ENCODE data around the gene SF3A1.
"Not testable (repeated sequence)": the region's sequence is repeated elsewhere in the genome, so short reads cannot be mapped to it uniquely, and the experiment has no call there.

The SF3A1 gene, protein sequence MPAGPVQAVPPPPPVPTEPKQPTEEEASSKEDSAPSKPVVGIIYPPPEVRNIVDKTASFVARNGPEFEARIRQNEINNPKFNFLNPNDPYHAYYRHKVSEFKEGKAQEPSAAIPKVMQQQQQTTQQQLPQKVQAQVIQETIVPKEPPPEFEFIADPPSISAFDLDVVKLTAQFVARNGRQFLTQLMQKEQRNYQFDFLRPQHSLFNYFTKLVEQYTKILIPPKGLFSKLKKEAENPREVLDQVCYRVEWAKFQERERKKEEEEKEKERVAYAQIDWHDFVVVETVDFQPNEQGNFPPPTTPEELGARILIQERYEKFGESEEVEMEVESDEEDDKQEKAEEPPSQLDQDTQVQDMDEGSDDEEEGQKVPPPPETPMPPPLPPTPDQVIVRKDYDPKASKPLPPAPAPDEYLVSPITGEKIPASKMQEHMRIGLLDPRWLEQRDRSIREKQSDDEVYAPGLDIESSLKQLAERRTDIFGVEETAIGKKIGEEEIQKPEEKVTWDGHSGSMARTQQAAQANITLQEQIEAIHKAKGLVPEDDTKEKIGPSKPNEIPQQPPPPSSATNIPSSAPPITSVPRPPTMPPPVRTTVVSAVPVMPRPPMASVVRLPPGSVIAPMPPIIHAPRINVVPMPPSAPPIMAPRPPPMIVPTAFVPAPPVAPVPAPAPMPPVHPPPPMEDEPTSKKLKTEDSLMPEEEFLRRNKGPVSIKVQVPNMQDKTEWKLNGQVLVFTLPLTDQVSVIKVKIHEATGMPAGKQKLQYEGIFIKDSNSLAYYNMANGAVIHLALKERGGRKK

DNA sequence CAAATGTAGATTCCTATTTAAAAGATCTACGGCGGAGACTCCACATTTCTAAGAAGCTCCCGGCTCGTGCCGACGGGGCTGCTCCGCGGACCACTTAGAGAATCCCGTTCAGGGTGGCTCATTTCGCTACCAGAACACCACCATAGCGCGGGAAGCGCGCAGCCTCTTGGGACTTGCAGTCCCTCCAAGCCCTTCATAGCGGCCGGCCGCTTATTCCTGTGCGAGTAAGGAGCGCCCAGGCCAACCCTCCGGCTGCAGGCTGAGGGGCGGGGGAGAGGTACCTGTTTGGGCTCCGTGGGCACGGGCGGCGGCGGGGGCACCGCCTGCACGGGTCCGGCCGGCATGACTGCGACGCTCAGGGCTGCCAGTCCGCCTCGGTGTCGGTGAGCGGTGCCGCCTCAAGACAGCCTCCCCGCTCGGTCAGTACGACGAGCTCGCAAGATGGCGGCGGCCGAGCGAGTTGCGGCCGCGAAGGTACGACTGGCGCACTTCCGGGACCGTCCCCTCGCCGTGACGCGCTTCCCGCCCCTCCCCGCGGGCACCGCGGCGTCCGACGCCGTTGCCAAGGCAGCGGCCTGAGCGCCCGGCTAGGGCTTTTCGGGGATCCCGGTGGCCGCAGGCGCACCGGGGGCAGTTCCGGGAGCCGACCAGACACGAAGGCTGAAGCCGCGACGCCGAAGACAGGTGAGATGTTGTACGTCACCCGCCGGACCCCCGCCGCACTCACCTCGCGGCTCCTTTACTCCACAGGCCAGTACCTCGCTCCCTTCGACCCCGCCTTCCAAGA, at the start of gene SF3A1, which contains the start of gene CCDC157:
TSS of gene SF3A1 (minus strand) at position 446 of the 787 bp plus-strand sequence. CDS start at position 344, 102 bp downstream.
TSS of gene CCDC157 (plus strand) at position 559 of the 787 bp plus-strand sequence. CDS start 8,994 bp downstream, outside the sequence.
- peak; percentile 67 for DNase-seq (ENCODE audit: low read depth)

DNA sequence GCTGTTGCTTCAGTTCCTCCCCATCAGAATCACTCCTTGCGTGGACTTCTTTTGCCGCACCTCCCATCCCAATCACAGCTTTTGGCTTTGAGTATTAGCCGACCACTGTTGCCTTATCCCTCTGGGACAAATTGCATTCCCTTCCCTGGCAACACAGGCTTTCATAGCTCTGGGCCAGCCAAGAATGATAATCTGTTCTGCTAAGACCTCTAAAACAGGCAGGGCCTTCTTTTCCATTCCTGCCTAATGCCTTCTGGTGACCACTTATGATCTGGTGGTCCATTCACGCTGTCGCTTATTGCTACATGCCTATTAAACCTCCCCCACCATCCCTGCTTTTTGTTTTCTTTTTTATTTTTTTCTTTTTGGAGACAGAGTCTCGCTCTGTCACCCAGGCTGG, 49.7 kb upstream of the SF3A1 start:
- no peak for DNase-seq (ENCODE audit: low read depth)

DNA sequence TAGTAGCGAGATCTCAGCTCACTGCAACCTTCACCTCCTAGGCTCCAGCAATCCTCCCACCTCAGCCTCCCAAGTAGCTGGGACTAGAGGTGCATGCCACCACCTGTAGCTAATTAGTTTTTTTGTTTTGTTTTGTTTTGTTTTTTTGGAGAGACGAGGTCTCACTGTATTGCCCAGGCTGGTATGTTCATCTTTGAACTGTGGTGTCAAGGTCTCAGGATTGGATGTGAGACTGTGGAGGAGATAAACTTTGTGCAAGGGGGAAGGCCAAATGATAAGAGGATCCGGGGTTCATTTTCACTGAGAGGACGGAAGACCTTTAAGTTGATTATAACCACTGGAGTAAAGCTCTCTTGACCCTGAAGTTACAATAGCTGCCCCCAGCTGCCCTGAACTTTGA, 49.0 kb upstream of the SF3A1 start:
- no peak for DNase-seq (ENCODE audit: low read depth)

DNA sequence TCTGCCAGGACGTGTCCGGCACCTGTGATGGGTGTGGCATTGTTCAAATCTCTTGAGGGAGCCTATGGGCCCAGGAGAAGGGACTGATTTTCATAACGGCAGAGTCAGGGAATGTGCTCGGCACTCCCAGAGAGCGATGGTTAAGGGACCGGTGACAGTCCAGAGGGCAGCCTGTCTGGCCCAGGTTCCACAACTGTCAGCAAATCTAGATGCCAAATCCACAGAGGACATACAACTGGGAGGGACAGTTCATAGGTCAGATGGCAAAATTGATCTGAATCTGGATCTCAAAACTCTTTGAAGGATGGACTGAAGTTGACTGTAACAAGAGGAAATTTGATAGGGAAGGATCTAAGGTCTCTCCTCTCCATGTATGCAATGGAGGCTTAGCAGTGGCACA, 47.6 kb upstream of the SF3A1 start:
- DNase-seq (ENCODE audit: low read depth): no peak

DNA sequence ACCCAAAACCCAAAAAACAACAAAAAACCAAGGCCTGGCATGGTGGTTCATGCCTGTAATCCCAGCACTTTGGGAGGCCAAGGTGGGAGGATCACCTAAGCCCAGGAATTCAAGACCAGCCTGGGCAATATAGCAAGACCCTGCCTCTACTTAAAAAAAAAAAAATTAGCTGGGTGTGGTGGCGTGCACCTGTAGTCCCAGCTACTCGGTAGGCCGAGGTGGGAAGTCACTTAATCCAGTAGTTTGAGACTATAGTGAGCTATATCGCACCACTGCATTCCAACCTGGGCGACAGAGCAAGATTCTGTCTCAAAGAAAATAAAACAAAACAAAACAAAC, 46.0 kb upstream of the SF3A1 start:
- DNase-seq (ENCODE audit: low read depth): not testable (repeated sequence)

DNA sequence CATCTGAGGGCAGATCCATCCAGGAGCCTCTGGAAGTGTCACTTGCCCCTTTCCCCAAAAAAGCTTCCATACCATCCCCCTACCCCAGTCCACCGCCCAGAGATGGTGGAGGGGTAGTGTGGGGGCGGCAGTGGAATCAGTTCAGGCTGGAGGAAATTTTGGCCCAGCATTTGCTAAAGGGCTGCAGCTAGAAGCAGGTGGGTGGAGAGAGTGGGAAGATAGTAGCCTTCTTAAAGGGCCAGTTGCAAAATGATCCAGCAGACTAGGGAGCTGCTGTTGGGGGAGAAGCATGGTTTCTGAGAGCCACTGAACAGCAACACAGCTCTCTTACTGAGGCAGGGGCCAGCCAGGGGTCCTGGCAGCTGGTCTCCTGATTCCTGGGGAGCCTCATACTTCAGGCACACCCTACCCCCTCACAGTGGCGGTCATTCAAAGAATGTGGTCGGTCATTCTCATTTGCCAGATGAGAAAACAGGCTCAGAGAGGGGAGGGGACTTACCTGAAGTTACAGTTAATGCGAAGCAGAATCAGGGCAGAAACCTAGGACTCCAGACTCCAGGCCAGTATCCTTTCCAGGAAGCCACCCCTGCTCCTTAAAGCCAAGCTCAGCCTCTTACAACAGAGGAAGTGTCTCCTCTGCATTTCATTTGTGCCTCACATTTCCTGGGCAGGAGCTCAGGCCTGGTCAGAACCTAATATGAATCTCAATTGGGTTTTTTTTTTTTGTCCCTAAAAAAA, 45.5 kb upstream of the SF3A1 start:
- DNase-seq (ENCODE audit: low read depth): no peak

DNA sequence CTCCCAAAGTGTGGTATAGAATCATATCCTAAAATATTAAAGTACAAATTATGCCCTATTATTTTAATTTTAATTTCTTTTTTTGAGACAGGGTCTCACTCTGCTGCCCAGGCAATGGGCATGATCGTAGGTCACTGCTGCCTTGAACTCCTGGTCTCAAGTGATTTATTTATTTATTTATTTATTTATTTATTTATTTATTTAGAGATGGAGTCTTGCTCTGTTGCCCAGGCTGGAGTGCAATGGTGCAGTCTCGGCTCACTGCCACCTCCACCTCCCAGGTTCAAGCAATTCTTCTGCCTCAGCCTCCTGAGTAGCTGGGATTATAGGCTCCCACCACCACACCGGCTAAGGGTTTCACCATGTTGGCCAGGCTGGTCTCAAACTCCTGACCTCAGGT, 44.3 kb upstream of the SF3A1 start:
- not testable (repeated sequence) for DNase-seq (ENCODE audit: low read depth)

DNA sequence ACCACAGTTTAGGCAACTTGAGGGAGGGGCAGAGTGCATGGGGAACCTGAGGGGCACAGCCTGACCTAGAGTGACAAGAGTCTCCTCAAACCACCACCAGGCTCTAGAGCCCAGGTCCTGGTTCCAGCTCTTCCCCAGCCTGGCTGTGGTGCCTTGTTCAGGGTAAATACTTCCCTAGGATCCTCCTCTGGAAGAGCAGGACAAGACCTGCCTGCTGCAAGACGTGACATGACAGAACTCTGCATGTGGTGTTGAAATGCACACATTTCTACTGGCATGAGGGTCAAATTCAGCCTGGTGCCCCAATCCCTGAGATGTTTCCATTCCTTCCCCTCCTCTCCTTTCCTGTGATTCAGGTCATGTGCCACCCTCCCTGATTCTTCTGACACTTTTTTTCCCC, 43.5 kb upstream of the SF3A1 start:
- no peak for DNase-seq (ENCODE audit: low read depth)

DNA sequence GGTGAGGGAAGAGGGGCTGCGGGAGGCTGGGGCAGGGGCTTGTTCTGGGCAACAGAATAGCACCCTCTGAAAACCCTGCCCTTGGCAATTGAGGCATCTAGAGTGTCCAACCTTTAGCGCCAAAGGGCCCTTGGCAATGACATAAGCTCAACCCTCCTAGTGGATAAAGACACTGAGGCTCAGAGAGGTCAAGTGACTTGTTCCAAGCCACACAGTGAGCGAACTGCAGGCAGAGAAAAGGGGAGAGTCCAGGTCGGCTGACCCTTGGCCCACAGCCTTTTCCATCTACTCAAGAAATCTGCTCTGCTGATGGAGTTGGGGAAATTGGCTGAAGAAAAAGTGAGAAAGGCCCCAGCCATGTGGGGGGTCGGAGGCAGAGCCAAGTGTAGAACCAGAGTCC, 43.0 kb upstream of the SF3A1 start:
- no peak for DNase-seq (ENCODE audit: low read depth)

DNA sequence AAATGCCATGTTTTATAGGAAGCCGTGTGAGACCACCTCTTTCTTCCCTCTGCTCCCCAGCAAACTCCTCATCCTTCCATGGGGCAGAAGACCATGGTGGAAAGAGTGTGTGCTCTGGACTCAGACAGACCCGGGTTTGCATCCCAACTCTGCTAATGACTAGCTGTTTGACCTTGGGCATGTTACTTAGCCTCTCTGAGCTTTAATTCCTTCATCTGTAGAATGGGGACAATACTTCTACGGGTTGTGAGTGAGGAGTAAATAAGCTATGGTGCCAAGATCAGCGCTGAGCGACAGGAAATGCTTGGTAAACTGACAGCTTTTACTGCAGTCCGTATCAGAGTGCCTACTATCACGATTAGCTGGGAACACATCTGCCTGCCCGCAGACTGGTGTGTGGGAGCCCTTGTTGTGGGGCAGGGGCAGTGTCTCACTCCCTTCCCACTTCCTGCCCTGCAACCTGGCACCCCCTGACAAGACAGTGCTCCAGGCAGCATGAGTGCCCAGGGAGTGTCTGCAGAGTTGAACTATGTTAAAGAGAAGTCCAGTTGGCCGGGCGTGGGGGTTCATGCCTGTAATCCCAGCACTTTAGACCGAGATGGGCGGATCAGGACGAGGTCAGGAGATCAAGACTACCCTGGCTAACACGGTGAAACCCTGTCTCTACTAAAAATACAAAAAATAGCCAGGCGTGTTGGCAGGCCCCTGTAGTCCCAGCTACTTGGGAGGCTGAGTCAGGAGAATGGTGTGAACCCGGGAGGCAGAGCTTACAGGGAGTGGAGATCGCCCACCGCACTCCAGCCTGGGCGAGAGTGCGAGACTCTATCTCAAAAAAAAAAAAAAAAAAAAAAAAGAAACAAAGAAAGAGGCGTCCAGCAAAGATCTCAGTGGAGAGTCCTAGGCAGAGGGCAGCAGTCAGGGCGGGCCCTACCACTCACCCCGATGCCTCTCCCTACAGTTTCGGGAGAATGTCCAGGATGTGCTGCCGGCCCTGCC, 42.3 kb upstream of the SF3A1 start:
- DNase-seq (ENCODE audit: low read depth): no peak

DNA sequence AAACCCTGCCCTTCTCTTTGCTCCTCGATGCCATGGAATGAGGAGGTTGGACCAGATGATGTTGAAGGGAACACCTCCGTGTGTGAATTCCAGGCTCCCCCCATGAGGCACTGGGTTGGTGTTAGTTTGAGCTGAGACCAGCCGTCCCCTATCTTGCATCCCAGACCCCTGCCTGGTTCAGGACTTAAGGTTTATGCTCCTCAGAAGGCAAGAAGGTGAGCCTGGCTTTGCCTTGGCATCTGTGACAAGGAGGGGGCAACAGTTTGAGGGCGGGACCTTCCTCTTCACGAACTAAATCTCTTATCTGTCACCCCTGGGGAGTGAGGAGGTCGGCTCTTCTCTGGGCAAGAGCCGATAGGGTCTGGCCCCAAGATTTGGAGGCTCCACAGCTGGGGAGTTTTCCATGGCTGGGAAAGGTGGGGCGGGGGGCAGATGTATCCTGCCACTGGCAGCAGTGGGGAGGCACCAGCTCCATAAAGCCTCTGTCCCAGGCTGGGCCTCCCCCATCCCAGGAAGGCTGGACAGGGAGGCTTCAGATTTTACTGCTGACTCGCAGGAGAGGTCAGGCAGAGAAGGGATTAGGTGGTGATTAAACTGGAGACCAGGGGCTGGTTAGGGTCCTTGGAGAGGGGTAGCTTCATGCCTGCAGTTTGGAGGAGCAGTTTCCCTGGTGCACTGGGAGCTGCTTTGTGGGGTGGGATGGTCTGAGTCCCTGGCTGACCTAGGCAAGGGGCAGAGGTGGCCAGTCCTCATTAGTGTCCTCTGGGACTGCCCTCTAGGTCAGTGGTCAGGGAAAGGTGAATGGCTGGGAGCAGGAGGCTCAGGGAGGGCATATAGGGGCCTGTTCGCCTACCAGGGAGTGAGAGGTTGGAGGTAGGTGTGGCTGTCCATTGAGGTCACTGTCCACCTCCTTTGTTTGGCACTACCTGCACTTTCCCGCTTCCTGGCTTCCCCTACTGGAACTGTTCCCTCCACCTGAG, 41.3 kb upstream of the SF3A1 start:
- DNase-seq (ENCODE audit: low read depth): no peak

DNA sequence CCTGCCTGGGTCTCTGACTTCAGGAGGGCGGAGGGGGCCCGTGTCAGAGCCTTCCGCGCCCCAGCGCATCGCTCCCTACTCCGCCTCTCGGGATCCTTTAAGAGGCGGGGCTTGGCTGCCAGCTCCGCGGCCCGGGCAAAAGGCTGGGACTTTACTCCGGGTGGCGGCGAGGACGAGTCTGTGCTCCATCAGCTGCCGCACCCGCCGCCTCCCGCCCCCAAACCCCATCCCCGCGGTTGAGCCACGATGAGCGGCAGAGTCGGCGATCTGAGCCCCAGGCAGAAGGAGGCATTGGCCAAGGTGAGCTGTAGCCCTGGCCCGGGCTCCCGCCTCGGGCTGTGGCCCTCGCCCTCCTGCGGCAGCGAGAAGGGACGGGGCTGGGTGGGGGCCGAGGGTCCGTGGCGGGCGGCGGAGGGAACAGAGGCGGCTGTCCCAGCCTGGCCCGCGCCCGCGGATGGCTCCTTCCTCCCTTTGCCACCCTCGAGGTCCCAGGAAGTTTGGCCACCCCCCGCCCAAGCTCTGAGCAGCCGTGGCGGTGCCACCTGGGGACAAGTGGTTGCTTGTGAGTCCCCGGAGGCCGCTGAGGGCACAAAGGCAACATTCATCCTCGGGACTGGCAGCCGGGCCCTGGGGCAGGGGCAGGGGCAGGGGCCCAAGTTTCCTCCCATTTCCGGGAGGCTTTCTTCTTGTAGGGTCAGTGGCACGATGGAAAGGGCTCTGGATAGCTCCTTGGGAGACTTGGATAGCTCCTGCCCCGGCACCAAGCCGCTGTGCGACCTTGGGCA, 40.4 kb upstream of the SF3A1 start, which contains the start of gene SEC14L2:
TSS of gene SEC14L2 (plus strand) at position 148 of the 785 bp plus-strand sequence. CDS start at position 247, 99 bp downstream.
- DNase-seq (ENCODE audit: low read depth): no peak

DNA sequence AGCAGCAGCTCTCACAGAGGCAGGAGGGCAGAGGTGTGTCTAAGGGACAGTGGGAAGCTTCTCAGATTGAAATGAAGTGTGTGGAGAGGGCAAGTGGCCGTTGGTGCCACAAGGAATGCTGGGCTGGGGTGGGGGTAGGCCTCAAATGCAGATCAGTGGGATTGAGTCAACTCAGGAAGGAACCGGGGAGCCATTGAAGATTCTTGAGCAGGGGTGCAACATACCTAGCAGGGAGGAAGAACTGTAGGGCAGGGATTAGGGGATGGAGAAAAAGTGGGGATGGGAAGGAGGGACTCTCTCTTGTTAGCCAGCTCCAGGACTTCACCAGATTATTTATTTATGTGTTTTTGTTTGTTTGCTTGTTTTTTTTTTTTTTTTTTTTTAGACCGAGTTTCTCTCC, 37.2 kb upstream of the SF3A1 start:
- DNase-seq (ENCODE audit: low read depth): no peak

DNA sequence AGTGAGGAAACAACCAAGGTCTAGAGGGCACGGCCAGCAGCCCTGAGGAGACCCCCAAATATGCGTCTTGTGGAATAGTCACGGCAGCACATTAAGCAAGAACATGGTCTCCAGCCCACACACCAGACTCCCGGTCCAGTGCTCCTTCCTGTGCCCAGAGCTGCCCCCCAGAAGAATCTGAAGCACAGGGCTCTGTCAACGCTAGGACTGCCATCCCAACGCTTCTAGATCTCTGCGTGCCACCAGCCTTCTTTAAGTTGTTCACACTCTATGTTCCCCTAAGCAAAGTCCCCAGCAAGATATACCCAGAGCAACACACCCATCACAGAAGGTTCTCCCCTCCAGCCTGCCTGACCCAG, 36.6 kb upstream of the SF3A1 start:
- no peak for DNase-seq (ENCODE audit: low read depth)

DNA sequence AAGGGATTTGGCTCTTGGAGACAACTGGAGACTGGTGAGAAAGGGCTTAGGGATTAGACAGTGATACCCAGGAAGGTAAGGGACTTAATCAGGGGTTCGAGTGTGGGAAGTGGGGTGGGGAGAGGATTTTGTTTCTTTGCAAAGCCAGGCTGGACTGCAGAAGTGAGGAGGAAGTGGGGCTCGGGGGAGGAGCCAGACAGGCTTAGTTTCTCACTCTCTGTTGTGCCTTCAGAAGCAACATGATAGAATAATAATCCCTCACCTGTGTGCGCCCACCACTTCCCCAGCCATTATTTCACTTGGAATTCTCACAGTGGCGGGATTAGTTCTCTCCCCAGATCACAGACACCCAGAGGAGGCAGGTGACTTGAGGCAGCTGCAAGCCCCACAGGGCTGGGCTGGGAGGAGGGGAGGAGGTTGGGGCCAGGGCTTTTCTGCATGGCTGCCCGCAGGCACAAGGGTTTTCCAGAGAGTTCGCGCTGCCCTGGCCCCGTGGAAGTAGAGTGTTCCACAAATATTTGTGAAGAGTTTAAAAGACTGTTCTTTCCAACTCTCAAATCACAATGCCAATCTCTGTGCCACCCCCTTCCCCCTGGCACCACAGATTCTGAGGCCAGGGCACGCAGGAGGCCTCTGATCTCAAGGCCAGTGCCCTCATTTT, 36.1 kb upstream of the SF3A1 start:
- no peak for DNase-seq (ENCODE audit: low read depth)

DNA sequence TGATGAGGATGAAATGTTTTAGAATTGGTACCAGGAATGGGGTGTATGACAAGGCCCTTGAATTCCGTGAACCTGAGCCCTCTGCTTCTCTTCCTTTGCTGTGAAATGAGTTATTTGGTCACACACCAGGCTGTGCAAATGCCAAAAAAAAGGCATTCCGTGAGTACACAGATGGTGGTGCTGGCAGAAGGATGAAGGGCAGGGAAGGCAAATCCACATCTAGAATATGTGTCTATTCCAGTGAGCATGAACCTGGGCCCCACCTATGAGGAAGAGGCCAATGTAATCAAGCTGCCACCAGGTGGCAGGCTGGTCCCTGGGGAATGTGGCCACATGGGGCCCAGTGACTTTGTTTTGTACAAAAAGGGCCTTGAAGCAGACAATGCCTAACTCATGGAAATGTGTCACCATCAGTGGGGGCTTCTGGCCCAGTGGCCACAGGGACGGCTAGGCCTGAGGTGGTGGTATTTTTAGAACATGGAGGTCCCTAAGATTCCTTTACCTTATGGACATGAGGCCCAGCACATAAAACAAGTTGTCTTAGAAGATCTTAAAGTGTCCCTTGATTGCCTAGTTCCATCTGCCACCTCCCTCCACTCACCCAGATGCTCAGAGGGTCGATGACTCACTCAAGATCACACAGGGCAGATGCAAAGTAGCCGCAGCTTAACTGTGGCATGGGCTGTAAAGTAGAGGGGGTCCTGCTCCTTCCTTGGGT, 34.4 kb upstream of the SF3A1 start:
- peak; percentile 54 for DNase-seq (ENCODE audit: low read depth)
